ENCODE data around the gene CDC34.

- TF ChIP-seq PYGO2 (tag; IDR thresholded peaks at IDR 0.05) (no peak), ZNF23 (CRISPR knock-in tag; IDR thresholded peaks at IDR 0.05) (no peak), CTCF (IDR thresholded peaks at IDR 0.05 in 2 of 3, conservative IDR thresholded peaks at IDR 0.05 in 1 of 3; ENCODE audit: insufficient read depth in 2 of 3, low read depth in 1 of 3, low read length in 3 of 3) (no peak), ADNP (tag; IDR thresholded peaks at IDR 0.05) (no peak), EP300 (IDR thresholded peaks at IDR 0.05; ENCODE audit: low read length) (no peak), SRSF3 (IDR thresholded peaks at IDR 0.05; ENCODE audit: insufficient read depth, low read length) (no peak)
- TF ChIP-seq, protein P1, sequence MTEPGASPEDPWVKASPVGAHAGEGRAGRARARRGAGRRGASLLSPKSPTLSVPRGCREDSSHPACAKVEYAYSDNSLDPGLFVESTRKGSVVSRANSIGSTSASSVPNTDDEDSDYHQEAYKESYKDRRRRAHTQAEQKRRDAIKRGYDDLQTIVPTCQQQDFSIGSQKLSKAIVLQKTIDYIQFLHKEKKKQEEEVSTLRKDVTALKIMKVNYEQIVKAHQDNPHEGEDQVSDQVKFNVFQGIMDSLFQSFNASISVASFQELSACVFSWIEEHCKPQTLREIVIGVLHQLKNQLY (CRISPR knock-in tag; conservative IDR thresholded peaks at IDR 0.05) = no peak
- TF ChIP-seq, protein P2, sequence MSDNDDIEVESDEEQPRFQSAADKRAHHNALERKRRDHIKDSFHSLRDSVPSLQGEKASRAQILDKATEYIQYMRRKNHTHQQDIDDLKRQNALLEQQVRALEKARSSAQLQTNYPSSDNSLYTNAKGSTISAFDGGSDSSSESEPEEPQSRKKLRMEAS (CRISPR knock-in tag; IDR thresholded peaks at IDR 0.05) = no peak
Measured at GRCh38 chr19:548886-549830, 17.6 kb downstream of the CDC34 start.

All from K562 (cell line).